Hematopoietic multipotent progenitor cell treated with erythropoietin and hydrocortisone succinate and interleukin-3 and kit ligand, for 15 days (in vitro differentiated cells): Measurements from ENCODE around the gene CACNA1G.
A peak's percentile ranks its signal among the peaks of the same experiment; 100 is the strongest.

Experiments used
- DNase-seq: peaks from one replicate; pipeline ENCODE4 v3.0.0-alpha.2; 2015; ENCODE audit warnings: low spot score

Gene CACNA1G

DNA sequence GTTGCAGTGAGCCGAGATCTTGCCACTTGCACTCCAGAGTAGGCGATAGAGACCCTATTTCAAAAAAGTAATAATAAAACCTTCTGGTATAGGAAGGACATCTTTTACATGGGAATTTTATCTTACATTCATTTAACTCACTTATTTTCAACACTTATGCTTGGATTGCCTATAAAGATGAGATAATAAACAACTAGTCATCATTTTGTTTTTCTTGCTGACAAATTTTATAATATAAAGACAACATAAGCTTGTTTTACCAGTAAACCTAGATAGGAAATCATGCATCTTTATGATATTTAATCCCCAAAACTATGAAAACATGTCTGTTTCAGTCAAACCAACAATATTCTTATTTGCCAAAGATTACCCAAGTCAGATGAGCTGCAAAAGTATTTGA is 91.1 kb downstream of the CACNA1G start:
- no peak for DNase-seq

DNA sequence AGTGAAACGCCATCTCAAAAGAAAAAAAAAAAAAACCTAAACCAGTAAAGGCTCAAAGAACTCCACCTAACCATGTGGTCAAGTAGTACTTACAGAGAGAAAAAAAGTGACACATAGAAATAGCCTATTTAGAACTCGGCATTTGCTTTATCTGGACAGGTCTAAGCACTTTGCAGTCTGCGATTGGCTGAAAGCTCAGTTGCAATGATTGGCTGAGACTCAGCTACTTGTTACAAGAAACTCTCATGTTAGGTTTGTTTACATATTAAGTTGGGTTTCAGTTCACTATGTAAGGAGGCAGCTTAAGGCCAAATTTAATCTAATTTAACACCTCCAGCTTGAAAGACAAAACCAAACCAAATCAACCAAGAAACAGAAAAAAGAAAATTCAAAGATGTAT is 93.2 kb downstream of the CACNA1G start:
- no peak for DNase-seq

DNA sequence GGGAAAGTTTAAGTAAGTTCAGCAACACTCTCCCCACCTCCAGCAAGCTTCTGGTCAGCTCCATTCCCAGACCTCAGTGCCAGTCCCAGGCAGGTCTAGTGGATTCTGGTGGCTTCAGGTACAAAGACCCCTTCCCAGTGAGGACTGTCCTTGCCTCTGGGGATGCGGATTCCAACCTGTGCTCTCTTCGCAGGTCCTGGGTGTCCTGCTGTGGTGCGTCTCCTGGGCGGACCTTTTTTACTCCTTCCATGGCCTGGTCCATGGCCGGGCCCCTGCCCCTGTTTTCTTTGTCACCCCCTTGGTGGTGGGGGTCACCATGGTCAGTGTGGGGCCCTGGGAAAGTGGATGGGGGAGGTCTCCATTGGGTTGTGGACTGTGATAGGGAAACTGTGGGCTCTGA is 96.0 kb downstream of the CACNA1G start:
- DNase-seq = no peak

DNA sequence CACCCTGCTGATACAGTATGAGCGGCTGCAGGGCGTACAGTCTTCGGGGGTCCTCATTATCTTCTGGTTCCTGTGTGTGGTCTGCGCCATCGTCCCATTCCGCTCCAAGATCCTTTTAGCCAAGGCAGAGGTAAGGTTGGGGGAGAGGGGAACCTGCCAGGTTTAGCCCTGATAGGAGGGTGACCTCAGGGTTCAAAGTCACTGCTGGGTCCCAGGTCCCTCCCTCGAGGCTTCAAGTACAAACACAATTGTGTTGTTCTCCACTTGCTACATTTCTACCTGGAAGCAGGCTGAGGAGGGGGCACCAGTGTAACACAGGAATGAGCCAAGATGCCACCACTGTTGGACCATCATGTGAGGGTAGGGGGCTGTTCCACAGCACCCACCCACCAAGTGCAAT is 96.5 kb downstream of the CACNA1G start:
- DNase-seq = no peak

DNA sequence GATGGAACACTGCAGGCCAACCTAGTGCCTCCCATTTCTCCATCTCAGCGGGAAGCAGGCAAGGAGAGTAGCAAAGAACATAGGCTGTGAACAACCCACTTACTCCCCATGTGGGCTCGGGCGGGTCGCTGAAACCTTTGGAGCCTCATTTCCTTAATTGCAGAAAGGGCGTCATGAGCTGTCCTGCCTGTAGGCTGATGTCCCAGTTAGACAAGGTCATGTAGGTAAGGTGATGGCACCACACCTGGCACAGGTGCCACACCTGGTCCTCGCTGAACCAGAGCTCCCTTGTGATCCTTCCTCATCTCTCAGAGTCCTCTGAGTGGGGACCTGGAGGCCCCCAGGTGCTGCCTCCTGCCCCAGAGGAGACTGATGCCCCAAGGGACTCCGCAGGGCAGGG is 97.1 kb downstream of the CACNA1G start:
- DNase-seq = no peak

DNA sequence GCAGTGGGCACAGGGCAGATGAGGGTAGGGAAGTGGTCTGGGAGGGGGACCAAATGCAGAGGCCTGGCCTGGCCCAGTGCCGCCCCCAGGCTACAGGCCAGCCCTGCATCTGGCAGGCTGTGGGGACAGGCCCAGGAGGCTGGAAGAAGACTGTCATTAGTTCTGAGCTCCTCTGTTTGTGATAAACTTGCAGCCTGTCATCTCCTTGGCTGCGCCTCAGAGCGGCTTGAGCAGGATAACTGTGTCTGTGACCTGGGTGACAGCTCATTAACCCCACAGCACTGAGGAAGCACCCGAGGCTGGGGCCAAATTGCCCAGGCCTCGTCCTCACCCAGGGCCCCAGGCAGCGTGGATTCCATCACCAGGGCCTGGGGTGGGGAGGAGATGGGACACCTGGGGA is 98.1 kb downstream of the CACNA1G start:
- DNase-seq = no peak

DNA sequence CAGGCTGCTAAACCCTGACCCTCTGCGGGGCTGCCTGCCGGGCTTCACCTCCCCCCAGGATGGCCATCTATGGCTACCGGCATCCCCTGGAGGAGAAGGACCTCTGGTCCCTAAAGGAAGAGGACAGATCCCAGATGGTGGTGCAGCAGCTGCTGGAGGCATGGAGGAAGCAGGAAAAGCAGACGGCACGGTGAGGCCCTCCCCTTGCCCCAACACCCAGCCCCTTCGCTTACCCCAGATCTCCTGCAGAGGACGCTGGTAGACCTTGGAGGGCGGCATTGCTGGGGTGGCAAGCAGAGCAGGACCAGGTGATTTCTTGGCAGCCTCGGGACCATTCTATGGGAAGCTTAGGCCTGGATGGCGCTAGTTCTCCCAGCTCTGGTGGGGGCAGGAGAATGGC is 98.7 kb downstream of the CACNA1G start:
- no peak for DNase-seq

DNA sequence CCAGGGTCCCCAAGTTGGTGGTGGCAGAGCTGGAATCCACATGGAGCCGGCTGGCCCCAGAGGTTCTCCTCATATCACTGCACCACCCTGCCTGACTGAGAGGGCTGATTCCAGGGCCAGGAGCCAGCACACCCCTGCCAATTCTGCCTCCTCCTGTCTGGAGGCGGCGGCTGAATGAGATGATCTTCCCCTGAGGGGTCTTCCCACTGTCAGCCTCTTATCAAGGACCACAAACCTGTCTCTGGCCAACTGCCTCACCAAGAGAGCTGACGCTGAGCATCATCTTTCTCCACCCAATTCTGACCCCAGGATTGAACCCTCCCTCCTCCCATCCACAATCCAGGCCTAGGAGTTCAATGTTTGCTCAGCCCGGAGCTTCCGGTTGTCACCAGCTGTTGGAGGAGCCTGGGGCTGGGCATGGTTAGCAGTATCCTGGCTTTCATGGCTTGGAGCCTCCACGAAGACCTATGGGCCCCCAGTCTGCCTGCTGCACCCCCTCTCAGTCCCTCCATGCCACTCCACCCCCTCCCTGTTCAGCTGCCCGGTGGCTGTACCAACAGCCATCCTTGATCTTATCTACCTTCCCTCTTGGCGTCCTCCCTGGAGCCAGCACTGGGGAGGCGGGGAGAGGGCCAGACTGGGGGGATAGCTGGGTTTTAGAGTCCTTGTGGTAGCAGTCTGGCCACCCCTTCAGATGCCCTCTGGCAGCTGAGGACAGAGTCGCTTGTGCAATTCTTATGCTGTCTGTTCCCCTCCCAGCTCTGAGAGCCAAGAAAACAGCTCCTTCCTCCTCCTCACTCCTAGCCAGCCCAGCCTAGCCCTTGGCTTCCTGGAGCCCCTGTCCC is 99.7 kb downstream of the CACNA1G start:
- no peak for DNase-seq

DNA sequence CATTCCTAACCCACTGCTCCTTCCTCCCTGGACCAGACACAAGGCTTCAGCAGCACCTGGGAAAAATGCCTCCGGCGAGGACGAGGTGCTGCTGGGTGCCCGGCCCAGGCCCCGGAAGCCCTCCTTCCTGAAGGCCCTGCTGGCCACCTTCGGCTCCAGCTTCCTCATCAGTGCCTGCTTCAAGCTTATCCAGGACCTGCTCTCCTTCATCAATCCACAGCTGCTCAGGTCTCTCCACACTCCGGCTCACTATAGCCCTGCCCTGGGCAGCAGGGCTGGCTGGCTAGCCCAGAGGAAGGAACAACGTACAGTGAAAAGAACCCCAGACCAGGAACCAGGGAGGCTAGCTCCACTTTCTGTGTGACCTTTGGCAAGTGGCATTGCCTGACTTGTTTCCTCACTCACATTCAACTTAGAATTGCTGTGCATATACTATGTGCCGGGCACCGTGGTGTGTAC is 100.4 kb downstream of the CACNA1G start:
- DNase-seq = no peak

DNA sequence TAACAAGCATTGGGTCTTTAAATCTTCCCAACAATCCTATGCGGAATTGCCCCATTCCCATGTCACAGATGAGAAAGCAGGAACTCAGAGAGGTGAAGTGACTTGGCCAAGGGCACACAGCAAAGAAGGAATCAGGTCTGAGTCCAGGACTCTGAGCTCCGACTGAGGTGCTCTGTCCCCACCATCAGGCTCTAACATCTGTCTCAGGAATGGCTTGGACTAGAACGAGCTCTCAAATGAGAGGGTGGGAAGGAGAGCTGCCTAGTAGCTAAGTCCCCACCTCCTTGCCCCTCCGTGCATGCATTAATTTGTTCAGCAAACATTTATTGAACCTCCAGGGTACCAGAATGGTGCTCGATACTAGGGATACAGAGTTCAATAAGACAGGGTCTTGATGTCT is 100.8 kb downstream of the CACNA1G start:
- no peak for DNase-seq

DNA sequence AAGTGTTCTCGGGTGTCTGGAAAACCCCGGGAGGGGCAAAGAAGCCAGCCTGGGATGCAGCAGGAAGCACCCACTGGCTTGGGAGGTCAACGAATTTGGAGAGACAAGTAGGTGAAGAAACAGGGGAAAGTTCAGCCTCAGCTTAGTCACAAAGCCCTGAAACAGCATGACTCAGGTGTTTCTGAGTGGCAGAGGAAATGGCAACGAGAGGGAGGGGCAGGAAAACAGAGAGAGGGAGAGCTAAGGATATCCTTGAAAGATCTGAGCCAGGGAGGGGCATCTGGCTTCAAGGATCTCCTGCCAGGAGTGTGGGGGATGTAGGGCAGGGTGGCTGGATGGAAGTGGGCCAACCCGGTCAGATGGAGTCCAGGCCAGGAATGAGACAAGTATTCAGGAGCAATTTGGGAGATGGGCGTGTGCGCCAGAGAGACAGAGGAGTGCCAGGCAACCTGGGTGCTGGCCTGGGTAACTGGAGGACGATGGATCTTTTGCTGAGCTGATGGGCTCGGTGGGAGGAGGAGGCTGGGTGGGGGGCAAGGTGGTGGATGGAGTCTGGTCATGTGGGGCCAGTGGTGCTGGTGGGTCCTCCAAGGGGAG is 101.4 kb downstream of the CACNA1G start:
- peak; percentile 78 for DNase-seq

DNA sequence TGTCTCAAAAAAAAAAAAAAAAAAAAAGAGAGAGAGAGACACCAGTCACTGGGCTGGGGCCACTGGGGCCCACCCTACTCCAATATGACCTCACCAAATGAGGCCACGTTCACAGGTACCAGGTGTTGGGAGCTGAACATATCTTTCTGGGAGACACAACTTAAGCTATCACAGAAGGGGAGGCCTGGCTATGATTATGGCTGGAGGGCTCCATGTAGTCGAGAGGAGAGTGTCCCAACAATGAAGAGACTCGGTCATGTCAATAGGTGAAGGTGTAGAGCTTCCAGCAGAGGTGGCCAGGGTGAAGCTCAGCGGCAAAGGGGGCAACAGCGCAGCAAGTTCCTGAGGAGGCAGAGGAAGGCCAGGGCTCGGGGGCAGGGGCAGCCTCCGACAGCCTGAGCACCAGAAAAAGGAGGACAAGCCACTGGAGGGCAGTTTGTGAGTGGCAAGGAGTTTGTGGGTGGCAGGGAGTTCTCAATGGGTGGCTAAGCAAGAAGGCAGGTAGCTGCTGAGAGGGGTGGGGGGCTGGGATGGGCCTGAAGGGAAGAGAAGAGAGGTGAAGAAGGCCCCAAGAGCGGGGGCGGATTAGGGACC is 102.2 kb downstream of the CACNA1G start:
- no peak for DNase-seq

DNA sequence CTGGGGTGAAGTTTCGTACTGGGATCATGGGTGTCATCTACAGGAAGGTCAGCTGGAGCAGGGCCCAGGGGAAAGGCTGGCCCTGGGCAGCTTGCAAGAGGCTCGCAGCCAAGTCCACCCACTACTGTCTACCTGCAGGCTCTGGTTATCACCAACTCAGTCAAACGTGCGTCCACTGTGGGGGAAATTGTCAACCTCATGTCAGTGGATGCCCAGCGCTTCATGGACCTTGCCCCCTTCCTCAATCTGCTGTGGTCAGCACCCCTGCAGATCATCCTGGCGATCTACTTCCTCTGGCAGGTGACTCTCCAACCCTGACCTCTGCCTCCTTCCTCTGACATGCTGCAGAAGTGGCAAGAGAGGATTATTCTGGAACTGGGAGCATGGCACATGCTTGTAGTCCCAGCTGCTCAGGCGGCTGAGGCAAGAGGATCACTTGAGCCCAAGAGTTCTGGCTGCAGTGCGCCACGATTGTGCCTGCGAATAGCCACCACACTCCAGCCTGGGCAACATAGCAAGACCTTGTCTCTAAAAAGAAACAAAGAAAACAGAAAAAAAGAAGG is 103.4 kb downstream of the CACNA1G start:
- DNase-seq = no peak

DNA sequence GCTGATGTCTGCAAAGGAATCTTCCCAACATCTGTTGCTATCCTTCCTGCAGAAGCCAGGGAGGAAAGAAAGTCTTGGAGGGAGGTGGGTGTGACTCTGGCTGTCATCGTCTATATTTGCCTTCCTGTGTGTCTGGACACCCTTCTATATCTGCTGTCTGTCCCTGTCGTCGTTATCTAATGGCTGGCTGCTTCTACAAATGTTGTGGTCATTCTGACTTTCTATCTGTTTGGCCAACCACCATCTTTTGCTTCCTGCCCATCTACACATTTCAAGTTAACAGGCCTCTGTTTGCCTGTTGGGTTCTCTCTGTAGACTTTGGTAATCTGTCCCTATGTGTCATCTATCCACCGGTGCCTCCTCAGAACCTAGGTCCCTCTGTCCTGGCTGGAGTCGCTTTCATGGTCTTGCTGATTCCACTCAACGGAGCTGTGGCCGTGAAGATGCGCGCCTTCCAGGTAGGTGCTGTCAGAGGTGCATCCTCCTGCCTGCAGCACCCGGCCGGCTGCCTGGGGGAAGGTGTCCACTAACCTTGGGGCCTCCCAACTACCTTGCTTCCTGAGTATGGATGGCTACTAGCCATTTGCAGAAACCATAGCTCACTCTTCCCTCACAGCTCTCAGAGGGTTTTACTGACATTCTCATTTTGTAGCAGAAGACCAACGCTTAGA is 104.4 kb downstream of the CACNA1G start:
- DNase-seq = no peak

DNA sequence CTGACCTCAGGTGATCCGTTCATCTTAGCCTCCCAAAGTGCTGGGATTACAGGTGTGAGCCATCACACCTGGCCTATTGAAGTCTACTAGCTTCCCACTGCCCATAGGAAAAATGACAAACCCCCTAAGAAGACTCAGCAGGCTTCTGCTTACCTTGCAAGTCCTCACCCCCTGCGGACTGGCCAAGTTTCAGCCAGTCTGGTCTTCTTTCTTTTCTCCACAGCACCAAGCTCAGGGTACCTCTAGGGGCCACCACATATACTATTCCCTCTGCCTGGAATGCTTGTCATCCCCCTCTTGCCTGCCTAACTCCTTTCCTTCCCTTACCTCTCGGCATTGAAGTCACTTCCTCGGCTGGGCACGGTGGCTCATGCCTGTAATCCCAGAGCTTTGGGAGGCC is 105.3 kb downstream of the CACNA1G start:
- DNase-seq = no peak

DNA sequence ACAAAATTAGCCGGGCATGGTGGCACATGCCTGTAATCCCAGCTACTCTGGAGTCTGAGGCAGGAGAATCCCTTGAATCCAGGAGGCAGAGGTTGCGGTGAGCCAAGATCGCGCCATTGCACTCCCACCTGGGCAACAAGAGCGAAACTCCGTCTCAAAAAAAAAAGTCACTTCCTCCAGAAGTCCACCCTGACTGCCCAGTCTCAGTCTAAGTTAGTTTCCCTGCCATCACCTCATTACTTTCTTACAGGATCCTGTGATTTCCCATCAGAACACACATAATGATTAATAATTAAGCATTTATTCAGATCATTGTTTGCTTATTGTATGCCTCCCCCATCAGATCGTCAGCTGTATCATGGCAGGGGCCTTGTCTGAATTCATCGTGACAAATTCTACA is 105.8 kb downstream of the CACNA1G start:
- DNase-seq = no peak

DNA sequence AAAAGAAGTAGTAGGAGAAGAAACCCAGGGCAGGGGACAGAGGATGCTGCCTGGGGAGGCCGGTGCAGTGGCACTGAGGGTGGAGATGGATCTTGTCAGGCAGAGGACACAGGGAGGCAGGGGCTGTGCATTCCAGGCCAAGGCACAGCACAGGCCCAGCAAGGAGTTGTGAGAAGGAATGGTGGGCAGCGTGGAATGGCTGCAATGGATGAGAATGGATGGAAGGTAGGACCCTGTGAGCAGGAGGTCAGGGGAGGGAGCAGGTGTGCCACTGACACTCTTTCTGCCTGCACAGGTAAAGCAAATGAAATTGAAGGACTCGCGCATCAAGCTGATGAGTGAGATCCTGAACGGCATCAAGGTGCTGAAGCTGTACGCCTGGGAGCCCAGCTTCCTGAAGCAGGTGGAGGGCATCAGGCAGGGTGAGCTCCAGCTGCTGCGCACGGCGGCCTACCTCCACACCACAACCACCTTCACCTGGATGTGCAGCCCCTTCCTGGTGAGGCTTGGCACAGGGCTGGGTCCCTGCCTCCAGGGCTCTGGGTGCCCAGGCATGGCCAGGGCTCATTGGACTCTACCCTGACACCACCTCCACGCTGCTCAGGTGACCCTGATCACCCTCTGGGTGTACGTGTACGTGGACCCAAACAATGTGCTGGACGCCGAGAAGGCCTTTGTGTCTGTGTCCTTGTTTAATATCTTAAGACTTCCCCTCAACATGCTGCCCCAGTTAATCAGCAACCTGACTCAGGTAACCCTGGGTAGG is 106.9 kb downstream of the CACNA1G start:
- DNase-seq = no peak

DNA sequence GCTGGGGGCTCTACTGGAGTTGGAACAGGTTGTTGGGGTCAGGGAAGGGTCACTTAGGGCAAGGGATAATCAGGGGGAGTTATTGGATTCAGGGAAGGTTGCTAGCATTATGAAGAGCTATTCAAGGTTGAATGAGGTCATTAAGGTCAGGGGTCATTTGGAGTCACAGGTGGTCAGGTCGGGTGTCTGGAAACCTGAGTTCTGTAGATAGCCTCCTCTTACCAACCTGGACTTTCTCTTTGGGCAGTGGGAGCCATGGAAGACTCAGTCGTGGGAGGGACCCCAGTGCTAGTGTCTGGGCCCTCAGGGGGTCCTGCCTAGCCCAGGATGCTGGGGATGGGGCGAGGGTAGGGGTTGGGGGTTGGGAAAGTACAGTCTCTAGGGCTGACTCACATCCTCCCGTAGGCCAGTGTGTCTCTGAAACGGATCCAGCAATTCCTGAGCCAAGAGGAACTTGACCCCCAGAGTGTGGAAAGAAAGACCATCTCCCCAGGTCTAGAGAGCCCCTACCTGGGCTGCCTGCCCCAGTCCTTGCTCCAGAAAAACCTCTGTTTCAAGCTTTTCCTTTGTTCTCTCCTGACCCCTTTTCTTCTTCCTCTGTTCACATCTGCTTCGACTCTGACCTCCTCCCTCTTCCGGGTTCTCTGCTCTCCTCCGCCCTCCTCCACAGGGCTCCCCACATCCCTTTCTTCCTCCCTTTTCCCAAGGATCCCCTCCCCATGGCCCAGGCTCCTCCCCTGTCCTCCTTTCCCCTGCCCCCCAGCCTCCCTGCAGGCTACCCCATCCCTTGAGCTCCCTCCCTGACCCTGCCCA is 107.7 kb downstream of the CACNA1G start:
- DNase-seq = no peak

DNA sequence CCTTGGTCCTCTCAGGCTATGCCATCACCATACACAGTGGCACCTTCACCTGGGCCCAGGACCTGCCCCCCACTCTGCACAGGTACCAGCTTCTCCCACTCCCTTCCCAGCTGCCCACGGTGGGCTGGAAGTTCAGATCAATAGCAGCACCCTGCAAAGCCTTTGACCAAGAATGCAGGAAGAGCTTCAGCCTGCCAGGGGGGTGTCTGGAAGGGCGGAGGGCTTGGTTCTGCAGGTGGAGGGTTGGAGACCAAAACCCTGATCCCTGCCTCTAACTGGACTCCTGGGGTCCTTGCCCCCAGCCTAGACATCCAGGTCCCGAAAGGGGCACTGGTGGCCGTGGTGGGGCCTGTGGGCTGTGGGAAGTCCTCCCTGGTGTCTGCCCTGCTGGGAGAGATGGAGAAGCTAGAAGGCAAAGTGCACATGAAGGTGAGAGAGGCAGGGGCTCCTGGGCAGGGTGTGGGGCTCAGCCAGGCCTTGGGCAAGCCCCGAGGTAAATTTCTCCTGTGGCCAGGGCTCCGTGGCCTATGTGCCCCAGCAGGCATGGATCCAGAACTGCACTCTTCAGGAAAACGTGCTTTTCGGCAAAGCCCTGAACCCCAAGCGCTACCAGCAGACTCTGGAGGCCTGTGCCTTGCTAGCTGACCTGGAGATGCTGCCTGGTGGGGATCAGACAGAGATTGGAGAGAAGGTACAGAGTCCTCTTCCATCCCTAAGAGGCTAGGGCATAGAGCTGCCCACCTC is 108.5 kb downstream of the CACNA1G start:
- DNase-seq = no peak

DNA sequence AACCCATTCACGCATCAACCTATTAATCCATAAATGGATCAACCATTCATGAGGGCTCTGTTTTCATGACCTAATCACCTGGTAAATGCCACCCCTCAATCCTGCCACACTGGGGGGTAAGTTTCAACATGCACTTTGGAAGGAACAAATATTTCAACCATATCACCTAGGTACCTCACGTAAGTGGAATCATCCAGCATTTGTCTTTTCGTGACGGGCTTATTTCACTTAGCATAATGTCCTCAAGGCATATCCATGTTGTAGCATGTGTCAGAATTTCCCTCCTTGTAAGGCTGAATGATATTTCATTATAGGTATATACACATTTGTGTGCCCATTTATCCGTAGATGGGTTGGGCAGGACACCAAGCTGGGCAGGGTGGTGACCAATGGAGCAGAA is 111.6 kb downstream of the CACNA1G start:
- no peak for DNase-seq
